ENCODE data around the gene DLEC1.

The DLEC1 gene, protein sequence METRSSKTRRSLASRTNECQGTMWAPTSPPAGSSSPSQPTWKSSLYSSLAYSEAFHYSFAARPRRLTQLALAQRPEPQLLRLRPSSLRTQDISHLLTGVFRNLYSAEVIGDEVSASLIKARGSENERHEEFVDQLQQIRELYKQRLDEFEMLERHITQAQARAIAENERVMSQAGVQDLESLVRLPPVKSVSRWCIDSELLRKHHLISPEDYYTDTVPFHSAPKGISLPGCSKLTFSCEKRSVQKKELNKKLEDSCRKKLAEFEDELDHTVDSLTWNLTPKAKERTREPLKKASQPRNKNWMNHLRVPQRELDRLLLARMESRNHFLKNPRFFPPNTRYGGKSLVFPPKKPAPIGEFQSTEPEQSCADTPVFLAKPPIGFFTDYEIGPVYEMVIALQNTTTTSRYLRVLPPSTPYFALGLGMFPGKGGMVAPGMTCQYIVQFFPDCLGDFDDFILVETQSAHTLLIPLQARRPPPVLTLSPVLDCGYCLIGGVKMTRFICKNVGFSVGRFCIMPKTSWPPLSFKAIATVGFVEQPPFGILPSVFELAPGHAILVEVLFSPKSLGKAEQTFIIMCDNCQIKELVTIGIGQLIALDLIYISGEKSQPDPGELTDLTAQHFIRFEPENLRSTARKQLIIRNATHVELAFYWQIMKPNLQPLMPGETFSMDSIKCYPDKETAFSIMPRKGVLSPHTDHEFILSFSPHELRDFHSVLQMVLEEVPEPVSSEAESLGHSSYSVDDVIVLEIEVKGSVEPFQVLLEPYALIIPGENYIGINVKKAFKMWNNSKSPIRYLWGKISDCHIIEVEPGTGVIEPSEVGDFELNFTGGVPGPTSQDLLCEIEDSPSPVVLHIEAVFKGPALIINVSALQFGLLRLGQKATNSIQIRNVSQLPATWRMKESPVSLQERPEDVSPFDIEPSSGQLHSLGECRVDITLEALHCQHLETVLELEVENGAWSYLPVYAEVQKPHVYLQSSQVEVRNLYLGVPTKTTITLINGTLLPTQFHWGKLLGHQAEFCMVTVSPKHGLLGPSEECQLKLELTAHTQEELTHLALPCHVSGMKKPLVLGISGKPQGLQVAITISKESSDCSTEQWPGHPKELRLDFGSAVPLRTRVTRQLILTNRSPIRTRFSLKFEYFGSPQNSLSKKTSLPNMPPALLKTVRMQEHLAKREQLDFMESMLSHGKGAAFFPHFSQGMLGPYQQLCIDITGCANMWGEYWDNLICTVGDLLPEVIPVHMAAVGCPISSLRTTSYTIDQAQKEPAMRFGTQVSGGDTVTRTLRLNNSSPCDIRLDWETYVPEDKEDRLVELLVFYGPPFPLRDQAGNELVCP (N-terminal part only)

DNA sequence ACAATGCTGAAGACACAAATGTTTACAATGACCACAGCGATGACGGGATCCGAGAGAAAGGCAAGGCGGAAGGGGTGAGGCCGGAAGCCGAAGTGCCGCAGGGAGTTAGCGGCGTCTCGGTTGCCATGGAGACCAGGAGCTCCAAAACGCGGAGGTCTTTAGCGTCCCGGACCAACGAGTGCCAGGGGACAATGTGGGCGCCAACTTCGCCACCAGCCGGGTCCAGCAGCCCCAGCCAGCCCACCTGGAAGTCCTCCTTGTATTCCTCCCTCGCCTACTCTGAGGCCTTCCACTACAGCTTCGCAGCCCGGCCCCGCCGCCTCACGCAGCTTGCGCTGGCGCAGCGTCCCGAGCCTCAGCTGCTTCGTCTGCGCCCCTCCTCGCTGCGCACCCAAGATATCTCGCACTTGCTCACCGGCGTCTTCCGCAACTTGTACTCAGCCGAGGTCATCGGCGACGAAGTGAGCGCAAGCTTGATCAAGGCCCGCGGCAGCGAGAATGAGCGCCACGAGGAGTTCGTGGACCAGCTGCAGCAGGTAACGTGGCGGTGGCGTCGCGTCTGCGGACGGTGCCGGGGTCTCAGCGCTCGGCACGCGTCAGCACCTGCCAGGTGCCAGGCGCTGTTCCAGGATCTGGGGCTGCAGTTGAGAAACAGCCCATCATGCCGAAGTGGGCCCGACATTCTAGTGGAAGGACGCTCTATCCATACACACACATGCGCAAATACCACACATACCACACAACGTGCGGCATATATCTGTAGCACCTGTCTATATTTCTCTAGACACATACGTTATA, at the start of gene DLEC1:
DLEC1 (plus strand) TSS at position 108 of the 798 bp plus-strand sequence; CDS start at position 126, 18 bp downstream.
- peak; percentile 76 for DNase-seq

DNA sequence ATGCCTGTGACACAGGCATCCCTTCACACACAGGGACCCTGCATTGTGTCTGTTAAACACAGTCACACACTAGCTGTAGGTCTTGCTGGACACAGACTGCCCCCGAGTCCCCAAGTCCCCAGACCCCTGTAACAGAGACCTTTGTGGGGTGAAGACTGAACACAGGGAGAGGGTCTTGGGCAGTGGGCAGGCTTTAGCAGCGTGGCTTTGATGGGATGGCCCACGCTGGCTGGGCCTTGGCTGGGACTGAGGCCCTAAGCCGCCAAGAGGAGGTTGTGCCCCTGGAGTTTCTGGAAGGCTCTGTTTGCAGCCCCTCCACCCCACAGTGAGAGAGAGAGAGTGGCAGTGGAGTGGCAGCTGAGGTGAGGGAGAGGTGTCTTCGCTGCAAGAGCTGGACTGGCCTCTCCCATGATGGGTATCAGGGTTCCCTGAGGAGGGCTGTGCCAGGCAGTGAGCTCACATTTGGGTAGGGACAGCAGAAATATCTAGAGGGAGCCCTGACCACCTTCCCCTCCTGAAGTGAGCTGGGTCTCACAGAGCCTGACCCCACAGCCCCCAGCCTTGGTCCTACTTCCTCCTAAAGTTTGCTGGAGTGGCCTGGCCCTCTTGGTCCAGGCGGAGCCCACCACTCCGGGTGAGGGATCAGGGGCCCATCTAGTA, 49.1 kb upstream of the DLEC1 start:
- DNase-seq: no peak

DNA sequence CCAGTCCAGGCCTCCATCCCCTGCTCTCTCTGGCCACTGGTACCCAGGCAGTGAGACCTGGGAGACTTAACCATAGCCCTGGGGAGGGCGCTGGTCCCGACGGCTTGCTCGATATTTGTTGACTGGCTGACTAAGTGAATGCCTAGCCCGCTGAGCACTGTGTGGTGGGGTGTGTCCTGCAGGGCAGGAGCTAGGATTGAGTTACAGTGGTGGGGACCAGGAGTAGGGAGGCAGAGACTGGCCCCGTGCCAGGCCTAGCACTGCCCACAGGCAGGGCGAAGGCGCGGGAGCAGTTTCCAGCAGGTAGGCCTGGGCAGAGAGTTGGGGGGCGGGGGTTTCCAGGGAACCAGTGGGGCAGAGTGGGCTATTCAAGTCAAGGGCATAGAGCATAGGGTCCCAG, 48.5 kb upstream of the DLEC1 start, which contains the start of gene VILL:
VILL (plus strand) TSS at position 260 of the 400 bp plus-strand sequence. CDS start 2,887 bp downstream, outside the sequence.
- peak; percentile 8 for DNase-seq

DNA sequence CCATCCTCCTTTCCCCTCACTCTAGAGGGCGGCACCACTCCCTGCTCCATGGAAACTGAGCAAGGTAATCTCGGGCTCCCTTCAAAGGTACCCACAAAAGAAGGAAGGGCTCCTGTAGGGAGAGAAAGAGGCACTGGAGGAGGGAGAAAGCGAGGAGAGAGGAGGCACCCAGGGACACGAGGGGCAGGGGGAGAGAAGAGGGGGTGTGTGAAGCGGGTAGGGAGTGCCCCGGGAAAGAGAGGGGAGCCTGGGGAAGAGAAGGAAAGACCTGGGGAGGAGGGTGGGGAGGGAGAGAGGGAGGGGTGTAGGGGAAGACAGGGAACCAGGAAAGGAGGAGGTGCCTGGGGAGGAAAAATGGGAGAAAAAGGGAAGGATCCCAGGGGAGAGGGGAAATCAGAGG, 47.9 kb upstream of the DLEC1 start:
- DNase-seq: no peak

DNA sequence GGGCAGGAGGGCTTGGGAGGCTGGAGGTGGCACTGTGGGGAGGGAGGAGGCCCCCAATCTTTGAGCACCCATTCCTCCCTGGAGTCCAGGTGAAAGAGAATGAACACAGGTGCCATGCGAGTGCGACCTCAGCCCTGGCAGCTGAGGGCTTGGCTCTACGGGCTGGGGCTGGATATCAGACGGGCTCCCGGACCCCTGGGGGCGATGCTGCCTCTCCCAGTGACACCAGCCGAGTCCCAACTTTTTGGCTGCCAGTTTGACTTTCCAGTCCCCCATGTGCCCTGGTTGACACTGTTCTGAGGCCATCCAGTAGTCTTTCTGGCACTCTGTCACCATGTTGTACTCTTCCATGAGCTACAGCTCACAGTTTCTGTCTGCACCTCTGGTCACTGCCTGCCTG, 47.2 kb upstream of the DLEC1 start:
- DNase-seq: peak; percentile 17

DNA sequence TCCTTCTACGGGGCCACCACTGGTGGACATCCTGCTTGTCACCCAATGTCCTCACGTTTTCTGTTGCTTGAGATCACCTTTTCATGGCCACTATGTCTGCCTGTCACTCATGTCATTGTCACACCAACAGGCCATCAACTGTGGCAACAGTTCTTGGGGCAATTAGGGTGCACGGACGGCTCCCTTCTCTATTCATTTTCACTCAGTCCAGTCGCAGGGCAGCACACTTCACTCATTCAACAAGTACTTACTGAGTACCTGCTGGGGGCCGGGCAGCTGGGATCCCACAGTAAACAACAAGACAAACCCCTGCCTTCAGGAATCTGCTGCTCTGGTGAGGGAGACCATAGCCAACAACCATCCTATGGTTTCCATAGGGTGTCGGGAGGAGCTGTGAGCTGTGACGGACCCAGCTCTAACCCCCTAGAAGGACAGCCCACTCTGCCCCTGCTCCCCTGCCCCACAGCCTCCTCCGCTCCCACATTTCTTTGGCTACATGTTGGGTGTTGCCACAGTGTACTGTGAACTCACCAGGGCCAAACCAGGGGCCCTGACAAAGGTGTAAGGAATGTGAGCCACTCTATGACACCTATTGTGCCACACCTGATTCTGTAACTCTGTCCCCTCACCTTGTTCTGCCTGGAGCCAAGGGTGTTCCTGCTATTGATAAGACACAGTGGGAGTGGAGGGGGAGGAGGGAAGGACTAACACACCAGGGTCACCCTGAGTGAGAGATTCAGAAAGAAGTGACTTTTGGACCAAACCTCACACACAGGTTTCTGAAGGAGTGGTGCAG, 46.5 kb upstream of the DLEC1 start:
- DNase-seq: peak; percentile 14

DNA sequence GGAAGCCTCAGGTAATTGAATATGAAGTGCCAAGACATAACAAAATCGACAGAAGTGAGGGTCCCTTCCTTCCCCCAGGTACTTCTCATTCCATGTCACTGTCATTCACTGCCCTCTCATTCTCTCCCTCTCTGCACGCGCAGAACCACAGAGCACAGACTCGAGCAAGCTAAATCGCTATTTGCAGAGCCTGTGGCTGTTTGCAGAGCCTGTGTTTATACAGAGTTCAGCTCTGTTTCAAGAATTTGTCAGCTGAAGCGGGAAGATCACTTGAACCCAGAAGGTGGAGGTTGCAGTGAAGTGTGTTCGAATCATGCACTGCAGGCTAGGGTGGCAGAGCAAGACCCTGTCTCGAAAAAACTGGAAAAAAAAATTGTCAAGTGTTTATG, 45.9 kb upstream of the DLEC1 start:
- DNase-seq: peak; percentile 14

DNA sequence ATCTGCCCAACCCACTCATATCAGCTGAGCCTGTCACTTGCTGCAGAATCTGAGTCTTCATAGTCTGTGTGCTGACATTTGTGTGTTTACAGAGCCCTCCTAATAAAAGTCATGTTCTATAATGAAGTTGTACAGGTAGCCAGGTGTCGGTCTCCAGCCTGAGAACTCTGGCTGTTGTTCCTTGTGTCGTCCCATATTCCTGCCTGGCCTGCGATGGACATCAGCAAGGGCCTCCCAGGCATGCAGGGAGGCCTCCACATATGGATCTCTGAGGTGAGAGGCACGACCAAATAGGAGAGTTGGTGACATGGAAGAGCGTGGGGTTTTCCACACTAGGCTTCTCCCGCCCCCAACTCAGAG, 45.6 kb upstream of the DLEC1 start:
- DNase-seq: no peak

DNA sequence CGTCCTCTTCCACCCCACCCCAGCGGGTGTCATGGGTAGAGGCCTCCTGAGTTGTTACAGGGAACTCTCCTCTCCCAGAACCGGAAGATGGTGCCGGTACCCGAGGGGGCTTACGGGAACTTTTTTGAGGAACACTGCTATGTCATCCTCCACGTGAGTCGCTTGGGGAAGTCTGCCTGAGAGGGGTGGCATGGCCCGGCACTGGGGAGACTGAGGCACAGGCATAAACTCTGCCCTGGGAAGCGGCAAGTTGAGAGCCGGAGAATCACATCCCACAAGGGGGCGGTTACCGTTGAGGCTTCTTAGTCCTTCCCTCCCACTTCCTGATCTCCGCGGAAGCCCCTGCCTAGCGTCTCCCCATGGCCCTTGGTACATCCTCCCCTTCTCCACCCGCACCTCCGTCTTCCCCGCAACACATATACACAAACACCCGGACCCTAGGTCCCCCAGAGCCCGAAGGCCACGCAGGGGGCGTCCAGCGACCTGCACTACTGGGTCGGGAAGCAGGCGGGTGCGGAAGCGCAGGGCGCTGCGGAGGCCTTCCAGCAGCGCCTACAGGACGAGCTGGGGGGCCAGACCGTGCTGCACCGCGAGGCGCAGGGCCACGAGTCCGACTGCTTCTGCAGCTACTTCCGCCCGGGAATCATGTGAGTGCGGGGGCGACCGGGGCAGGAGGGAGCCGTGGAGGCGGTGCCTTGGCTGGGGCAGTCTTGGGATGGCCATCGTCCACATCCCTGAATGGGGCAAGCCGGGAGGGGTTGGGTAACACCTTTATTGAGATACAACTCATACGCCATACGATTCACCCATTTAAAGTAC, 45.0 kb upstream of the DLEC1 start:
- peak; percentile 62 for DNase-seq

DNA sequence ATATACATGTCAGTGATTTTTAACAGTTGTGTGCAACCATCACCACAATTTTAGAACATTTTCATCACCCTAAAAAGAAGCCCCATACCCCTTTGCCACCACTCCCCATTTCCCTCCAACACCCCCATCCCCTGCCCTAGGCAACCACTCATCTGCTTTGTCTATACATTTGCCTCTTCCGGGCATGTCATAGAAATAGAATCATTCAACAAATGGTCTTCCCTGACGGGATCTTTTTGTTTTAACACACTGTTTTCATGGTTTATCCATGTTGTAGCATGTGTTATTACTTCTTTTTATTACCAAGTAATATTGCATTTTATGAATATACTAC, 44.4 kb upstream of the DLEC1 start:
- no peak for DNase-seq

DNA sequence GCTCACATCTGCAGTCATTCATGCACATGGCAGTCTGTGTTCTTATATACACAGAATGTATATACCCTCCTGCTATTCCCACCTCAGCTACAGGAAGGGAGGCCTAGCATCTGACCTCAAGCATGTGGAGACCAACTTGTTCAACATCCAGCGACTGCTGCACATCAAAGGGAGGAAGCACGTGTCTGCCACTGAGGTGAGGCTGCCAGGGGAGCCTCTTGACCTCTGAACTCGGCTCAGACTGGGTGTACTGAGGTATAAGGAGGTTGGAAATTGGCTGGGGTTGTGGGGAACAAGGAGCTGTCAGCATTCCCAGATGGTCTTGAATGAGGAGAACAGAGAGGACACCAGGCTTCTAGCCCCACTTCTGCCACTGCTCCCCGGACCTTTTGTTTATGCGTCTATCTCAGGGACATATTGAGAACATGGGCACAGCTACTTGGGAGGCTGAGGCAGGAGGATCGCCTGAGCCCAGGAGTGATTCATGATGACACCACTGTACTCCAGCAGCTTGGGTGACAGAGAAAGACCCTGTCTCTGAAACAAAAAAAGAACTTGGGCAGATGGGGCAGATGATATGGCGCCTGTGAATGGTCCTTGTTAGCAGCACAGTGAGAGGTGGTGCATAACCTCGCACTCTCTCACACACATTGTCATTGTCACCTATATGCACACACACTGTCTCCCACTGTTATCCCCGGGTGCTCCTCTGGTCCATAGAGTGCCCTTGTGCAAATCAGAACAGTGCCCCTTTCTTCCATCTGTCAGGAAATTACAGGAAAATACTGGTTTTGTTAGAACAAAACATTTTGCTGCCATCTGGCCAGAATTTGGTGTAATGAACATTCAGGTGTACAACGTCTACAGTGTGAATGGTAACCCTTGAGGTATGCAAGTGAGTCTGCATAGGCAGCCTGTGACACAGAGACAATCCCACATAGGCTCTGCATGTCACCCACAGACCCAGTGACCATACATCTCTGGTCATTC, 43.1 kb upstream of the DLEC1 start:
- peak; percentile 22 for DNase-seq

DNA sequence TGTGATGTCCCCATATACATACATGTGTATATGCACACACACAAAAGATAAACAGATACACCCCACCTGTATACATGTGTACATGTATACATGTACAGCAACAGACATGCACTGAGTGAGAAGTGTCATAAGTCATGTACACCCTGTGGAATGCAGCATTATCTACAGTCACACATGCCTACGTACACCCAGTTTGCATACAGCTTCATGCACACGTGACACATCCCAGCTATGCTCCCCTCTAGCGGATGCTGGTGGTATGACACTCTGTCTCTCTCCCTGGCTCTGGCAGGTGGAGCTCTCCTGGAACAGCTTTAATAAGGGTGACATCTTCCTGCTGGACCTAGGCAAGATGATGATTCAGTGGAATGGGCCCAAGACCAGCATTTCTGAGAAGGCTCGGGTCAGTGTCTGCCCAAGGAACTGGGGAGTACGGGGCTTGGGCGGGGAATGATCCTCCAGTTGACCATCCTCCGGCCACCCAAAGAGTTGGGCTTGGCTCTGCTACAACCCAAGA, 42.2 kb upstream of the DLEC1 start:
- DNase-seq: peak; percentile 80

DNA sequence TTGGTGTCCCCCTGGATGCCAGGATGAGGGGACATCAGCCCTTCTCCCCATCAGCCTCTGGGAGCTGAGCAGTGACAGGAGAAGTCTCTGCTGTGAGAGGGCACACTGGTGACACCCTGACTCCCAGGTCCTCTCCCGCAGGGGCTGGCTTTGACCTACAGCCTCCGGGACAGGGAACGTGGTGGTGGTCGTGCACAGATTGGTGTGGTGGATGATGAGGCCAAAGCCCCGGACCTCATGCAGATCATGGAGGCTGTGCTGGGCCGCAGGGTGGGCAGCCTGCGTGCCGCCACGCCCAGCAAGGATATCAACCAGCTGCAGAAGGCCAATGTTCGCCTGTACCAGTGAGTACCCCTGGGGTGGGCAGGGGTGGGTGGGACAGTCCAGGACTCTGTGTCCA, 41.7 kb upstream of the DLEC1 start:
- no peak for DNase-seq

DNA sequence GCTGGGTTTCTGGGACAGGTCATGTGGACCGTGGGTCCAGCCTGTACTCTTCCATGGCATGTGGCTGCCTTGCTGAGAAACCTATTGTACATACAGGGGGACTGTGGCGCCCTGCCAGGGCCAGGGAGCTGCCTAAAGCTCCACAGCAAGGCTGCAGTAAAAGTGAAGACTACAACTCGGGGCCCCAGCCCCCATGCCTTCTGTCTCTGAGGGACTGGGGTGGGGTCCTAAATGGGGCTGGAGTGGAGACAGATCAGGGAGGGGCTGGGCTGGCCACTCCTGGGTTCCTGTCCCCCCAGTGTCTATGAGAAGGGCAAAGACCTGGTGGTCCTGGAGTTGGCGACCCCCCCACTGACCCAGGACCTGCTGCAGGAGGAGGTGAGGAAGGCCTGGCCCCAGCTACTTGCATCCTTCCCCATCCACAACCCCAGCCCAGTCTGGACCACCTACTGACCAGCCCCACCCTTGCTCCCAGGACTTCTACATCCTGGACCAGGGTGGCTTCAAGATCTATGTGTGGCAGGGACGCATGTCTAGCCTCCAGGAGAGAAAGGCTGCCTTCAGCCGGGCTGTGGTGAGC, 41.1 kb upstream of the DLEC1 start:
- DNase-seq: peak; percentile 24

DNA sequence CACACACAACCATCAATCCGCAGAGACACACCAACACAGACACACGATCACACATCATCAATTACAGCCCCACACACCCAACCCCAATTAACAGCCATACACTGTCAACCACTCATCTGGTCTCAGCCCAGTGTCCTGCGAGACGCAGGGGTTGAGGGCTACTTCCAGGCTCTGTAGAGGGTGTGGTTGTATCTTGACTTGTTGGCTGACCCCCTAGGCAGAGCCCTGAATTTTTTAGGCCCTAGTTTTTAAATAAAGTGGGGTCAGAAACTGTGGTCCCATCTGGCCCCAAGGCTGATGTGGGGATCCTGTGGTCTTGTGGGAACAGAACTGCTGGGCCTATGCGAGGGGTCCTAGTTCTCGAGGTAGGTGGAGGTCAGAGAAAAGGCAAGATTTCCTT, 39.2 kb upstream of the DLEC1 start:
- DNase-seq: peak; percentile 16

DNA sequence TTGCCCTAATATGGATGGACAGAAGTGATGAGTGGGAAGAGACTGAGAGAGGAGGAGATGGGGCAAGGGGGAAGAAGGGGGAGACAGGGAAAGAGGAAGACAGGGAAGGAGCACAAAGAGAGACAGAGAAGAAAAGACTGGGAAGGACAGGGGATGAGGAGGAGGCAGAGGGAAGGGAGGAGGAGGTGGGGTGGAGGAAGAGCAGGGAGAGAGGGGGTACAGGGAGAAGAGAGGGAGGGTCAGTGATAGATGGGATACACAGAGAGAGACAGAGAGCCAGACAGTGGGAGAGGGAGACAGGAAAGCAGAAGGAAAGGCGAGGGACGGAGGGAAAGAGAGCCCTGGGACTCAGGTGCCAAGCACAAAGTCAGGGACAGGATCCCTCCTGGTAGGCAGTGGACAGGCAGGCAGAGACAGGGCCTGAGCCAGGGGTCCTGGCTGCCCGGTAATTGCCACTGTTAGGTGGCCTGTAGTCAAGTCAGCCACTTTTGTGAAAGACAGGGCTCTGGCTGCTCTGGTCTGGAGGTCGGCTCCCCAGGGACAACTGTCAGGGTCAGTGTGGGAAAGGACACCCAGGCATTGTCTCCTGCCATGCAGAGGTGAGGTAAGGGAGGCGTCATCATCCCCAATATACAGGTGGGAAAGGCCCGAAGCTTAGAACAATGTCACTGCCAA, 38.6 kb upstream of the DLEC1 start:
- DNase-seq: peak; percentile 17

DNA sequence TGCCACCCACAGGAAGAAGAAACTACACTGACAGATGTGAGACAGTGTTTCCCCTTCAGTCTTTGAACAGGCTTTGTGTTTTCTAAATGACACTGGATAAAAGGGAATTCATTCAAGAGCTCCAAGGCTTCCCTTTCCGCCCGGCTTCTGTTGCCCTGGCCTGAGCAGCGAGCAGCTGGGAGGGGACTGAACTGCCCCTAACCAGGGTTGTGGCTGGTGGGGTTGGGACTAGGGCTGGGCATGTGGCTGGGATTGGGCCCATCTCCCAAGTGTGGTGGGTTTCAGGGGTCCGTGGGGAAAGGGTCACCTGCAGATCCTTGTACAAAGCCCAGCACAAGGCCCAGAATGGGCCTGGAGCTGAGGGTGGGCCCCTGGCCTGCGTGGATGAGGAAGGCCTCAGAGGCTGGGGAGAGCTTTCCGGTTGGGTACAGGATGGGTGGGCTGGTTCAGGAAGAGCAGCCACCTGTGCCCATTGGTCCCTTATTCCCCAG, 38.0 kb upstream of the DLEC1 start:
- peak; percentile 17 for DNase-seq
